Activated naive CD4-positive, alpha-beta T cell treated with Interleukin-2 at 50 U/mL for 16 hours (primary cell): Measurements from ENCODE around the gene OR51B4.
"Not testable (repeated sequence)": the region's sequence is repeated elsewhere in the genome, so short reads cannot be mapped to it uniquely, and the experiment has no call there.

ENCODE experiments used
- DNase-seq: peaks from one replicate; pipeline ENCODE4 v3.0.0-alpha.2; 2020

The OR51B4 gene

DNA sequence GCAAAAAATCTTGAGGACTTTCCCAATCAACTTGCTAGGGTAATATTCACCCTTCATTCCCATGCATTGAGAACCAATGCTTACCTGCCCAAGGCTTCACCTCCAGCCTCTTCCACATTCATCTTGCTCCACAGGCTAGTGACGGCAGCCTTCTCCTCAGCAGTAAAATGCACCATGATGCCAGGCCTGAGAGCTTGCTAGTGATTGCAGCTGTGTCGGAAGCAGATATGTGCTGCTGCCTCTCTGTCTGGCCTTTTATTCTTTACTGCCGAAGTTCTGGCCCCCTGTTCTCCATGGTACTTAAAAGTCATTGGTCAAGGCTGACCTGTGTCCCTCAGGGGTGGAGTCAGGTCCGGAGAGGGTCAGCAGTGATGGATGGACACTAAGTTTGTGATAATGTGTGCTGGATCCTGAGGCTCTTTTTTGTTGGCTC is 32.0 kb downstream of the OR51B4 start, which contains the start of gene HBE1:
TSS of gene HBE1 (minus strand) at position 231 of the 433 bp plus-strand sequence. CDS start at position 176, 55 bp downstream.
- DNase-seq = no peak

DNA sequence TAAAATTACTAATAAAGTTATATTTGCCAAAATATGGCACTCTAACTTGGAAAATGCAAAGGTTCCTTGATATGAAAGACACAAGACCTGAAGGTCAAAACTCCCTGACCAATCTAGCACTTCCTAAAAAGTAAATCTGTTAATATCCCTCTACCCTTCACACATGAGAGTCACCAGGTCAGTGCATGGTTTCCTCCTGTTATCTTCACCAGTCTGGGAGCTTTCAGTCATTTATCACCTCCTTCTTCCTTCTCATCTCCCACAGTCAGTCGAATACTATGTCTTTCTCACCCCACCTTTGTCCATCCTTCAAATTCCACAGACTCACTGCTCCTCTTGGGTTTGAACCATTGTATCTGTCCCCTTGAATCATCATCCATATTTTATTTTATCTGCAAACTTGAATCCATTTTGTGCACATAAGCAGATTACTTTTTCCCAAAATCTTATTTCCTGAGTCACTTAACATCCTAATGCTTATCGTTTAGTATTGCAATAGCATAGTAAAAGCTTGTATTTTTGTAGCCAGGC is 34.6 kb downstream of the OR51B4 start:
- no peak for DNase-seq

DNA sequence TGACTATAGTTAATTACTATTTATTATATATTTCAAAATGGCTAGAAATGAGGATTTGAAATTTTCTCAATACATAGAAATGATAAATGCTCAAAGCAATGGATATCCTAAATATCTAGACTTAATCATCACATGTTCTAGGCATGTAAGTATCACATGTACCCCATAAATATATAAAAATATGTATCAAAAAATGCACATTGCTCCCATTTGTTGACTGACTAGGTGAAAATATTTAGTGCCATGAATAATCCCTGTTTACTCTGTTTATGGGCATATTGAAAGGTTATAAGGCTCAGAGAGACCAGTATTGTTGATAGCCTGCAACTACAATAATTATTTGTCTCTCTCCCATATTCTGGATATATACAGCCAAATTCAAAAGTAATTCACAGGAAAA is 35.1 kb downstream of the OR51B4 start:
- DNase-seq = no peak

DNA sequence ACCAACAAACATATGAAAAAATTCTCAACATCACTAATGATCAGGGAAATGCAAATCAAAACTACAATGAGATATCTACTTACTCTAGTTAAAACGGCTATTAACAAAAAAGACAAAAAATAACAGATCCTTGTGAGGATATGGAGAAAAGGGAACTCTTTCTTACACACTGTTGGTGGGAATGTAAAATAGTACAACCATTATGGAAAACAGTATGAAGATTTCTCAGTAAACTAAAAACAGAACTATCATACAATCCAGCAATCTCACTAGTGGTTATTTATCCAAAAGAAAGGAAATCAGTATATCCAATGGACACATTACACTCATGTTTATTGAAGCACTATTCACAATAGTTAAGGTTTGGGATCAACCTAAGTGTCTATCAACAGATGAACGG is 35.9 kb downstream of the OR51B4 start:
- DNase-seq = no peak

DNA sequence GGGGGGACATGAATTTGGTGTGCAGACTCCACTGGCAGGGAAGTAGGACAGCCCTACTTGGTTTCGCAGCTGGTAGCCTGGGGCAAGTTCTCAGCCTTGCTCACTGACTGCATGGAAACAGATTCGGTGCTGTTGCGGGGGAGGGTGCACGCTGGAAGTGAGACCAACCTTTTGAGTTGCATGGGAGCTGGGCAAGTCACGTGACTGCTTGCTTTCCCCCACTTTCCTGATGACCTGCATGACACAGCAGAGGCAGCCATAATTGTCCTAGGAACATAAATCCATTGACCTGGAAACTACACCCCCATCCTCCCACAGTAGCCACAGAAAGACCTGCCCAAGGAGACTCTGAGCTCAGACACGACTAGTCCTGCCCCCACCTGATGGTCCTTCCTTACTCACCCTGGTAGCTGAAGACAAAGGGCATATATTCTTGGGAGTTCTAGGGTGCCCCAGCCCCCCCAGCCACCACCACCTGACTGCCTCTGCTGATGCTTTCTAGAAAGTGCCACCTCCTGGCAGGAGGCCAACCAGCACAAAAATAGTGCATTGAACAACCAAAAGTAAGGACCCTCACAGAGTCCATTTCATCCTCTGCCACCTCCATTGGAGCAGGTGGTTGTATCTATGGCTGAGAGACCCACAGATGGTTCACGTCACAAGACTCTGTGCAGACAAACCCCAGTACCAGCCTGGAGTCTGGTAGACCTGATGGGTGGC is 43.0 kb downstream of the OR51B4 start:
- no peak for DNase-seq

DNA sequence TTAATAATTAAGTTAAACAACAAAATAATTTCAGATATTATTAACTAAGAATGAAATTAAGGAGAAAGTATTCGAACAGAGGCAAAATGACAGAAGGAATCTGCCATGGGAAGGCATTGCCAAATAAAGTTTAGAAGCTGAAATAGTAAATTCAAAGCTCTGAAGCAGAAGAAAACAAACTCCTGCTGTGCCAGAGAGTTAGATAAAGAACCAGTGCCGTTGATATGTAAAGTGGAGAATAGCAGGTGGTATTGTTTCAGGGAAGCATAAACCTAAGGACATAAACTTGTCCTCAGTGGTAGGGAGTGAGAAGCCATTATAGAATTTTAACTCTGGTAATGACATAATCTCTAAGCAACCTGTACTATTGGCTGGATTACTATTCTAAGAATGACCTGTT is 44.5 kb downstream of the OR51B4 start:
- DNase-seq = no peak

DNA sequence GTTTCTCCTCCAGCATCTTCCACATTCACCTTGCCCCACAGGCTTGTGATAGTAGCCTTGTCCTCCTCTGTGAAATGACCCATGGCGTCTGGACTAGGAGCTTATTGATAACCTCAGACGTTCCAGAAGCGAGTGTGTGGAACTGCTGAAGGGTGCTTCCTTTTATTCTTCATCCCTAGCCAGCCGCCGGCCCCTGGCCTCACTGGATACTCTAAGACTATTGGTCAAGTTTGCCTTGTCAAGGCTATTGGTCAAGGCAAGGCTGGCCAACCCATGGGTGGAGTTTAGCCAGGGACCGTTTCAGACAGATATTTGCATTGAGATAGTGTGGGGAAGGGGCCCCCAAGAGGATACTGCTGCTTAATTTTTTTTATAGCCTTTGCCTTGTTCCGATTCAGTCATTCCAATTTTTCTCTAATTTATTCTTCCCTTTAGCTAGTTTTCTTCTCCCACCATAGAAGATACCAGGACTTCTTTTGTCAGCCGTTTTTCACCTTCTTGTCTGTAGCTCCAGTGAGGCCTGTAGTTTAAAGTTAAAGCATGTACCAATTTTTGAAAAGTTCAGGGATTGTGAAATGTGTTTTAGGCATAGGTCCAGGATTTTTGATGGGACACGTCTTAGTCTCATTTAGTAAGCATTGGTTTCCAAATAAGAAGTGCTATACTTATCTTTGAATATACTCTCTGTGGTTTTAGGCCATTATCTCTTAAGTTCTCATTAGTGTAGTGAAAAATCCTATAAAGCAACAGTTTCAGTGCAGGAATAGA is 46.9 kb downstream of the OR51B4 start, which contains the start of gene HBG2:
TSS of gene HBG2 (minus strand) at position 136 of the 768 bp plus-strand sequence. CDS start at position 83, 53 bp downstream.
- not testable (repeated sequence) for DNase-seq

DNA sequence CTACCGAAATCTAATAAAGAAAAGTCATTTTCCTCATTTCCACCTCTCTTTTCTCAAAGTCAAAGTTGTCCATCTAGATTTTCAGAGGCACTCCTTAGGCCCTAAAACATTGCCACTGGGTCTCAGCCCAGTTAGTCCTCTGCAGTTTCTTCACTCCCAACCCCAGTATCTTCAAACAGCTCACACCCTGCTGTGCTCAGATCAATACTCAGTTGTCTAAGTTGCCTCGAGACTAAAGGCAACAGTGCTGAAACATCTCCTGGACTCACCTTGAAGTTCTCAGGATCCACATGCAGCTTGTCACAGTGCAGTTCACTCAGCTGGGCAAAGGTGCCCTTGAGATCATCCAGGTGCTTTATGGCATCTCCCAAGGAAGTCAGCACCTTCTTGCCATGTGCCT is 47.7 kb downstream of the OR51B4 start:
- DNase-seq = not testable (repeated sequence)

DNA sequence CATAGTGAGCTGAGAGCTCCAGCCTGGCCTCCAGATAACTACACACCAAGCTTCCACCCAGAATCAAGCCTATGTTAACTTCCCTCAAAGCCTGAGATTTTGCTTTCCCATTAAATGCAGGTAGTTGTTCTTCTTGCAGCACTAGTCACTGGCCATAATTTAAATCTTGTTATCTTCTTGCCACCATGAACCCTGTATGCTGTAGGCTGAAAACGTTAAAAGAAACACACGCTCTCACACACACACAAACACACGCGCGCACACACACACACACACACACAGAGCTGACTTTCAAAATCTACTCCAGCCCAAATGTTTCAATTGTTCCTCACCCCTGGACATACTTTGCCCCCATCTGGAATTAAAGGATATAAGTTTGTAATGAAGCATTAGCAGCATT is 48.3 kb downstream of the OR51B4 start:
- DNase-seq = not testable (repeated sequence)

DNA sequence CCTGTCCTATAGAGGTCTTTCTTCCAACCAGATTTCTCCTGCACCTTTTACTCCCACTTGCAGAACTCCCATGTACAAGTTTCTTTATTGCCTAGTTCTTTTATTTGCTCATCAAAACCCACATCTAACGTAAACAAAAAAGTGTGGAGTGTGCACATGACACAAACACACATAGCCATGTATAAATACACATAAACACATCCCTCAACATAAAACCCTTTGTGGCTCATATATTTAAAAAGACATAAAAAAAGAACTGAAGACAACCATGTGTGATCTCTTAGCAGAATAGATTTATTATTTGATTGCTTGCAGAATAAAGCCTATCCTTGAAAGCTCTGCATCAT is 48.9 kb downstream of the OR51B4 start:
- no peak for DNase-seq

DNA sequence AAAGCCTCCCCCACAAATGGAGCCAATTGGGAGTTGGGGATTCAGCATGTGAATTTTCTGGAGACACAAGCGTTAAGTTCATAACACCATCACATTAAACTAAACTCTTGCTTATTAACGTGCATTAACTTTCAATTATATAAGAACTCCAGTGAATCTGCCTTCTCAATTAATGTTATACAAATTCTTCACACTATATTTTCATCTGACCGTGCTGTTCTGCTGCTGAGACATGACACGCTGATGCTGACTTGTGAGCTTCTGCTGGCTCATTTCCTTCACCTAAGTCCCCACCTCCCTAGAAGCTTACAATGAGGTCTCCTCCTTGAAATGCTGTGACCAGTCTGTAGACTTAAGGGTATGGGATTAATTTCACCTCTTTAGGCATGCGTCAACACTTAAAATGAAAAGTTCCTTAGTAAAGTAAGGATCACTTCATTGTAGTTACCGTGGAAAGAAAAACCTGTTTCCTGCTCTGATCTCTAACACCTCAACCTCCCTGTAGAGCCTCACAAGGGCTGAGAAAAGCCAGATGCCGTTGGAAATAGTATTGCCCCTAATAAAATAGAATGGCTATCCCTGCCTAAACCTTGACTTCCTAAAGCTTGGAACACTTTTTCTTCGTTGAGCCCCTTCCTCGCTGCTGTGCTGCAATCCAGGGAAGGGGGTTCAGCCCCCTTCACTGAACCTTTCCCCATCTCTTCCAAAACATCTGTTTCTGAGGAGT is 49.4 kb downstream of the OR51B4 start:
- DNase-seq = no peak

DNA sequence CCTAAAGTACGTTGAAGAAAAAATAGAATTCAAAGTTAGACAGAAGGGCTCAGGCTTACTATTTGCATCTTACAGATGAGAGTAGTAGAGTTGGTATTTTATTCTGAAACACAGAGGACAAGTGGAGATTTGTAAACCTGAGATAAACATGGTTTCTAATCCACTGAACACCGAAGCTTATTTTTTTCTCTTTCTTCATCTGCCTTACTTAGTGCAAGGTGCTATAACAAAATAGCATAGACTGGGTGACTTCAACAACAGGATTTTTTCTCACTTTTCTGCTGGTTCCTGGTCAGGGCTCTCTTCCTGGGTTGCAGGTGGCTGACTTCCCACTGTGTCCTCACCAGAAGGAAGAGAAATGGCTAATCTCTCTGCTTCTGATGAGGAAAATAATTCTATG is 50.0 kb downstream of the OR51B4 start:
- no peak for DNase-seq
